Ureter (tissue), 1 donor: Measurements from ENCODE around the gene AKT2. TPM values are rescaled to one million over a fixed set of nuclear protein-coding genes. Genes with fewer than 3 reads are reported as not detected.
"Not testable (repeated sequence)": the region's sequence is repeated elsewhere in the genome, so short reads cannot be mapped to it uniquely, and the experiment has no call there.

Source experiments
- DNase-seq: peaks from one replicate; pipeline ENCODE4 v3.0.0-alpha.2; 2020; ENCODE audit warnings: low spot score
- total RNA-seq: library from RNA; stranded (reverse); gene quantifications from one replicate; pipeline ENCODE4 v1.2.4, GENCODE V29; 2023
- donor health status: DM: yes; HTN: yes; CAD: no.

The AKT2 gene
- total RNA-seq, 1 donor from 2014 or later = 128 TPM

DNA sequence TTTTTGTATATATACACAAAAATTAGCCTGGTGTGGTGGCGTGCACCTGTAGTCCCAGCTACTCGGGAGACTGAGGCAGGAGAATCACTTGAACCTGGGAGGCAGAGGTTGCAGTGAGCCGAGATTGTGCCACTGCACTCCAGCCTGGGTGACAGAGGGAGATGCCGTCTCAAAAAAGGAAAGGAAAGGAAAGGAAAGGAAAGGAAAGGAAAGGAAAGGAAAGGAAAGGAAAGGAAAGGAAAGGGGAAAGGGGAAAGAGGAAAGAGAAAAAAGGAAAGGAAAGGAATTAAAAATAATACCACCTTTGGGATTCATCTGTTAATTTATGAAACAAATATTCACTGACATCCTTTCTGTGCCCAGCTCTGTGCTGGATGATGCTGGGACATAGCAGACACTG lies 66.1 kb downstream of the AKT2 start:
- DNase-seq = not testable (repeated sequence)

DNA sequence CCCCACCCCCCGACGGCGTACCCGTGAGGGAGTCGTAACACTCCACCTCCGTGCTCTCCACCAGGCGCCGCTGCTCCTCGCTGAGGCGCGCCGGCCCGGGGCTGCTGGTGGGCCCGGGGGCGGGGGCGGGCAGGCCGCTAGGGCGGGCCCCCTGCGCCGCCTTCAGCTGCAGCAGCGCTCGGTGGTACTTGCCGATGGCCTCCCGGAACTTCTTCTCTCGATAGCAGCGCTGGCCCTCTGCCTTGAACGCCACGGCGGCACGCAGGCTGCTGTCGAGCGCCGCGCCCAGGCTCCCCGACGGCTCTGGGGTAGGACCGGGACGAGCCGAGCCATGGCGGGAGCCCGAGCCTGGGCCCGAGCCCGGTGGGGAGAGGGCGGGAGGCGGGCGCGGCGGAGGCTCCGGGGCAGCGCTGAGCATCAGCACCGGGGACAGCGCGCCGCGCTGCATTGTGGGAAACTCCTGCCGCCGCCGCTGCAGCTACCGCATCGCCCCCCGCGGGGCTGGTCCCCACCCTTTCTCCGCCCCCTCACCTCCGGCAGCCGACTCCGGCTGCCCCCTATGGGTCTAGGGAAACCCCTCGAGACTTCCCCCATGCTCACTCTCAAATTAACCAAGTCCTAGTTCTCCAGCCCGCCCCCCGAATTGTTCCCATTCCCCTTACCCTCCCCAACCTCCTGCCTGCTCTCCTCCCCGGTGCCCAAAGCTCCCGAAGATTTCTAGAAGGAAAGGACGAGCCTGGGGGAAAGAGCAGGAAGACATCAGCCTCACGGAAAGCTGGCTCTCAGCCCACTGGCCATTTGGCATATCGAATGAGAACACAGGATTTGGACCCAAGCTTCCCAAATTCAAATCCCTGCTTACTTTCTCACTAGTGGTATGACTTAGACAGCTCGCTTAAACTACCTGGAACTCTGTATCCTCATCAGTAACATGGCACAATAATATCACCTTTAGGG lies 66.9 kb downstream of the AKT2 start, which contains the start of gene TTC9B:
TSS of gene TTC9B (minus strand) at position 451 of the 957 bp plus-strand sequence. CDS start at position 448, 3 bp downstream.
- no peak for DNase-seq

DNA sequence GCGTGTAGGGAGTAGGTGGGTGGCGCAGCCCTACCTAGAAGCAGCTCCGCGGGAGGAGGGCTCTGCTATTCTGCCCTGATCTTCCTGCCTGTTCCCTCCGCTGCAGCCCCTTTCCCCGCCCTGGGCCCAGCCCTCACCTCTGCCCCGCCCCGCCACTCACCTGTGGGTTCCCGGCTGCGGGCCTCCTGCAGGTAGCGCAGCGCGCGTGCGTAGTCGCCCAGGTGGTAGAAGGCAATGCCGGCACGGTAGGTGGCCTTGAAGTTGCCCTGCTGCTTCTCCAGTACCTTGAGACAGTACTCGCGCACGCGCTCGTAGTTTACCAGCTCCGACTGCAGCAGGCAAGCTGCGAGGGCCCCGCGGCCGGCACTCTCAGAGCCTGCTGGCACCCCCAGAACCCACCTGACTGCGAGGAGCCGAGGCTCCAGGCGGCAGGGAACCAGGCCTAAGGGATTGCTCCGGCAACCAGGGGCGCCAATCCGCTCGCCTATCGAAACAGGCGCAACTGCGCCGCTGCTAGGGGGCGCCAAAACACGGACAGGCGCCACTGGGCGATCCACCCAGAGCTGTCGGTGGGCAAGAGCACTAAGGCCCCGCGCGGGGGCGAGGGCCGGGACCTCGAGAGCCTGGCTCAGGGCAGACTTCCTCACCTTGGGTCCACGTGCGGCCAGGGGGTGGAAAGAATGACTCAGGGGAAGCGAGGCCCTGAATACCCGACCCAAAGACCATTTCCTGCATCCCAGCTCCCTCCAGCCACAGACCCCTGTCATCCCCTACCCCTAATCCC lies 67.9 kb downstream of the AKT2 start:
- DNase-seq = no peak

DNA sequence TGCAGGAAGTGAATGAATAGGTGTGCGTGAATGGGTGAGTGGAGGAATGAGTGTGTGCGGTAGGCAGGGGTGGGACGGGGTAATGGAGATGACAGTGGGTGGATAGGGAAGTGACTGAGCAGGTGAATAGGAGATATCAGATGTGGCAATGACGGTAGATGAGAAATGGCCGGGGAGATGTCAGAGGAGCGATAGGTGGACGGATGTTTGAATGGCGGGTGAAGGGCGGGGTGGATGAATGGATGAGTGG lies 68.4 kb downstream of the AKT2 start:
- DNase-seq = no peak

DNA sequence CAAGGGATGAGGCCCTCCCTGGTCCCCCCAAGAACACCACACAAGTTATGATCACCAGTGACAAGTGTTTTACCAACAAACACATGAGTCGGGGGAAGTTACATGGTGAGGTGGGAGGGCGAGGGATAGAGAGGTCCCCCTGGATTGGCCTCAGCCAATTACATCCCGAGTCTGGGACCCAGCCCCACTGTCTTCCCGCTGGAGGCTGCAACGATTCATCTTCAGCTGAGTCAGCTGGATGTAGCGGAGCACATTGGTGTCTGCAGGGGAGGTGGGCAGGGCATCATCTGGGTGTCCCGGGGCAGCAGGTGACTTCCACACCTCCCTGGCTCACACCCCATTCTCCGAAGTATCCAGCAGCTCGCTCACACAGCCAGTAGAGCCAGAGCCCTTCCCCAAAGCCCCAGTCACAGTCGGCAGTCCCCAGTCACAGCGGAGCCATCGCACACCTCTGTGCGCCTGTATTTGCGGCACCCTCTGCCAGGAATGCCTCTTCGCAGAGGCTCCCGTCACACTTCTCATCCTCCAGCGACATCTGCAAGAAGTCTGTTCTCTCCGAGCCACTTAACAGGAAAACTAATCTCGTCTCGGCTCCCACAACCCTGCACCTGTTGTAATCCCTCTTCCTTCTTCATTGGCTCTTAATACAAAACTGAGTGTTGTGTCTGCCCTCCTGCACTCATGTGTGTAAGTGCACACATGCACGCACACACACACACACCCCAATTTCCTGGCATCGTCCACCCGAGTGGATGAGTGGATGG lies 69.0 kb downstream of the AKT2 start:
- DNase-seq = no peak

DNA sequence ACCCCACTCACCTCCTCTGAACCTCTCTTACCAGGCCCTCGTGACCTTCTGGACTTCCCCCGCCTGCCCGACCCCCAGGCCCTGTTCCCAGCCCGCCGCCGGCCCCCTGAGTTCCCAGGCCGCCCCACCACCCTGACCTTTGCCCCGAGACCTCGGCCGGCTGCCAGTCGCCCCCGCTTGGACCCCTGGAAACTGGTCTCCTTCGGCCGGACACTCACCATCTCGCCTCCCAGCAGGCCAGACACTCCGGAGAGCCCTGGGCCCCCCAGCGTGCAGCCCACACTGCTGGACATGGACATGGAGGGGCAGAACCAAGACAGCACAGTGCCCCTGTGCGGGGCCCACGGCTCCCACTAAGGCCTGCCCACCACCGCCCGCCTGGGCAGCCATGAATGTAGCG lies 70.2 kb downstream of the AKT2 start:
- DNase-seq = no peak

DNA sequence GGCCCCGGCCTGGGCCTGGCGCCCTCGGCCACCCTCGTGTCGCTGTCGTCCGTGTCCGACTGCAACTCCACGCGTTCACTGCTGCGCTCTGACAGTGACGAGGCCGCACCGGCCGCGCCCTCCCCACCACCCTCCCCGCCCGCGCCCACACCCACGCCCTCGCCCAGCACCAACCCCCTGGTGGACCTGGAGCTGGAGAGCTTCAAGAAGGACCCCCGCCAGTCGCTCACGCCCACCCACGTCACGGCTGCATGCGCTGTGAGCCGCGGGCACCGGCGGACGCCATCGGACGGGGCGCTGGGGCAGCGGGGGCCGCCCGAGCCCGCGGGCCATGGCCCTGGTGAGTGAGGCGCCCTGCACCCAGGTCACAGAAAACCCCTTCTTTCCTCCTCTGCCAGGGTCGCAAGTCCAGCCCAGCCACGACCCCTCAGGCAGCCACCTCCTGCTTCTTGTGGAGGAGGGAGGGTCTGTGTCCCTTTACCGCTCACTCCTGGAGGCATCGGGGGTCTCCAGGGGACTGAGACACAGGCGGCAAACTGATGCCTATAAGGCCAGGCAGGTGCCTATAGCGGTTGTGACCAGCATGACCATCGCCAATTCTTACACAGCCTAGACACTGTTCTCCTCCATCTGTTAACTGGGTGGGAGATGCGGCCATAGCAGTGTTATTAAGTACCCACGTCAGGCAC lies 71.1 kb downstream of the AKT2 start:
- DNase-seq = no peak

DNA sequence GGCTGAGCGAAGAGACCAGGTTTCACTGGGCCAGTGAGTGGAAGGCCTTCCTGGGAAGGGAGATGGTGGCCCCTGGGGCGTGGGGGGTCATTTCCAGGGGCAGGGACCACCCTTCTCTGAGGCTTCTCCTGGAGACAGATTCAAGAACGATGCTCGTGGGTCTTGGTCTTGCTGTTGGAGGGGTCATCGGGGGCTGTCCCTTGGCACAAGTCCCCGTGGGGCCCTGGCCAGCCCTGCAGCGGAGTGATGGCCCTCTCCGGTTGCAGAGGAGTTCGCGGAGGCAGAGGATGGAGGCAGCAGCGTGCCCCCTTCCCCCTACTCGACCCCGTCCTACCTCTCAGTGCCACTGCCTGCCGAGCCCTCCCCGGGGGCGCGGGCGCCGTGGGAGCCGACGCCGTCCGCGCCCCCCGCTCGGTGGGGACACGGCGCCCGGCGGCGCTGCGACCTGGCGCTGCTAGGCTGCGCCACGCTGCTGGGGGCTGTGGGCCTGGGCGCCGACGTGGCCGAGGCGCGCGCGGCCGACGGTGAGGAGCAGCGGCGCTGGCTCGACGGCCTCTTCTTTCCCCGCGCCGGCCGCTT lies 71.8 kb downstream of the AKT2 start:
- DNase-seq = no peak

DNA sequence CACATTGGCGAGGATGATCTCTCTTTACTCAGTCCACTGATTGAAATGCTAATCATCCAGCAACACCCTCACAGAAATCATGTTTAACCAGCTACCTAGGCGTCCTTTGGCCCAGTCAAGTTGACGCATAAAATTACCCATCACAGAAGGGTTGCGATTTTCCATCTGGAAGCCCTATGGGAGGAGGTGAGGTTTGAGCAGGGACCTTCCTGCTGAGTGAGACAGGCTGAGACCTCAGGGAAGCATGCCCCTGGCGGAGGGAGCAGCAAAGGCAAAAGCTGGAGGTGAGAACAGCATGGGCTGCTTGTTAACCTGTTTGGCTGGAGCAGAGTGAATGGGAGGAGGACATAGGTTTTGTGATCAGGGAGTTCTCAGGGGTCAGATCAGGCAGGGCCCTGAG lies 74.3 kb downstream of the AKT2 start:
- no peak for DNase-seq

DNA sequence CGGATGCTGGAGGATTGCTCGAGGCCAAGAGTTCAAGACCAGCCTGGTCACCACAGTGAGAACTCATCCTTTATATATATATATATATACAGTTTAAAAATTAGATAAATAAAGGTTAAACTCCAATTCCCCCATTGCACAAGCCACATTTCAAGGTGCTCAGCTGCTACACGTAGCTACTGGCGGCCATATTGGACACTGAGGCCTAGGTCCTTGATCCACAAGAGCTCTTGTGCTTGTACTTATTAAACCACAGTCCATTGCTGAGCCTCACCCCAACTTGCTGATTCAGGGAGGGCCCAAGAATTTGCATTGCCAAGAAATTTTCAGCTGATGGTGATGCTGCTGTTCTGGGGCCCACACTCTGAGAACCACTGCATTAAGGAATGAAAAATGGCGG lies 76.5 kb downstream of the AKT2 start:
- no peak for DNase-seq

DNA sequence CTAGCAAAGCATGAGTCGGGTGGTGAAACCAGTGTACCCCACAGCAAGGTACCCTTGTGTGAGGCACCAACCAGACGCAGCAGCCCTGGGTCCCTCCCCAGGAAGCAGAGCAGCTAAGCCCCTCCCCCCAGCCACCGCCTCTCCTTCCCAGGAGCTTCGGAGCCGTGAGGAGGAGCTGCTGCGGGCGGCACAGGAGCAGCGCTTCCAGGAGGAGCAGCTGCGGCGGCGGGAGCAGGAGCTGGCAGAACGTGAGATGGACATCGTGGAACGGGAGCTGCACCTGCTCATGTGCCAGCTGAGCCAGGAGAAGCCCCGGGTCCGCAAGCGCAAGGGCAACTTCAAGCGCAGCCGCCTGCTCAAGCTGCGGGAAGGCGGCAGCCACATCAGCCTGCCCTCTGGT lies 79.4 kb downstream of the AKT2 start:
- DNase-seq = no peak

DNA sequence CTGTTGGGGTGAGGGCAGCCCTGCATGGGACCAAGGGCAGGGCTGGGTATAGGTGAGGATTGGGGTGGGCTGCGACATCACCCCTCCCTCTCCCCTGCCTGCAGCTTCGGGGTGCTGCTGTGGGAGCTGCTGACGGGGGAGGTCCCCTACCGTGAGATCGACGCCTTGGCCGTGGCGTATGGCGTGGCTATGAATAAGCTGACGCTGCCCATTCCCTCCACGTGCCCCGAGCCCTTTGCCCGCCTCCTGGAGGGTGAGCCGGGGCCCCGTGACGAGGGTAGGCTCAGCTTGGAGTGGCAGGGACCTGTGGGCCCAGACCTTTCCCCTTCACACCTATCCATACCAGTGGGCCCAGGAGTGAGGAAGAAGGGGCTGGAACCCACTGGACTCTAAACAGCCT lies 80.8 kb downstream of the AKT2 start:
- no peak for DNase-seq

DNA sequence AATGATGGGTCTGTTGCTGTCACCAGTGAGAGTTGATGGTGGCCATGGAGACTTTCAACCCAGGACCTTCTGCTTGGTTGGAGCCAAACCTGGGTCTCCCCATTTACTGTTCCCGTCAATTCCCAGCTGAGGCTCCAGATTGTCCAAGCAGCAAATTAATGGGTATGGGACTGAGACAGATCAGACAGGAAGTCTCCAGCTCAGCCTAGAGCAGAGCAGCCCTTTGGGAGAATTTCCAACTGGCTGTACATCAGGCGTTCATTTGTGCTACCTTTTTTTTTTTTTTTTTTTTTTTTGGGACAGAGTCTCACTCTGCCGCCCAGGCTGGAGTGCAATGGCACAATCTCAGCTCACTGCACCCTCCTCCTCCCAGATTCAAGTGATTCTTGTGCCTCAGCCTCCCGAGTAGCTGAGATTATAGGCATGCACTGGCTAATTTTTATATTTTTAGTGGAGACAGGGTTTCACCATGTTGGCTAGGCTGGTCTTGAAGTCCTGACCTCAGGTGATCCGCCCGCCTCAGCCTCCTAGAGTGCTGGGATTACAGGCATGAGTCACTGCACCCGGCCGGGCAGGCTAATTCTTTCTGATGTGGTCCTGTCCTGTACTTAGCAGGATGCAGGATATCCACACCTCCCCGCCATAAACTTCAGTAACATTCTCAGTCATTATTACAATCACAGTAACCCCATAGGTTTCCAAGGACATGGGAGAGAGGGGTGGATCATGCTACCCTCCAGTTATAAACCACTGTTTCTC lies 84.6 kb downstream of the AKT2 start:
- no peak for DNase-seq

DNA sequence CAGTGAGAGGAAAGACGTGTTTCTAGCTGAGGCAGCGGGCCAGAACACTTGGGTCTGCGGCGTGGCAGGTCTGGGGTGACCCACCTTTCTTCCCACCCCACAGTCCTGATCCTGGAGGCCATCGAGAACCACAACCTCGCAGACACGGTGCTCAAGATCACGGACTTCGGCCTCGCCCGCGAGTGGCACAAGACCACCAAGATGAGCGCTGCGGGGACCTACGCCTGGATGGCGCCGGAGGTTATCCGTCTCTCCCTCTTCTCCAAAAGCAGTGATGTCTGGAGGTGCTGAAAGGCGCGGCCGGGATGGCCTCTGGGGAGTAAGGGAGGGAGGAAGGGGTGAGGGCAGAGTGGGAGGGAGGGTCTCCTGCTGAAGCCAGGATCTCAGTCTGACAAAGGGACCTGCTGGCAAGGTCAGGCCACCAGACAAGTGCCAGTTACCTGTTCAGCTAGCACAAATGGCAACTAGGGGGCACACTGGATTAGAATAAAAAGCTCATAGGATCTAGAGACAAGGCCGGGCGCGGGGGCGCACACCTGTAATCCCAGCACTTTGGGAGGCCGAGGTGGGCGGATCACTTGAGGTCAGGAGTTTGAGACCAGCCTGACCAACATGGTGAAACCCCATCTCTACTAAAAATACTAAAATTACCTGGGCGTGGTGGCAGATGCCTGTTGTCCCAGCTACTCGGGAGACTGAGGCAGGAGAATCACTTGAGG lies 86.7 kb downstream of the AKT2 start:
- no peak for DNase-seq

DNA sequence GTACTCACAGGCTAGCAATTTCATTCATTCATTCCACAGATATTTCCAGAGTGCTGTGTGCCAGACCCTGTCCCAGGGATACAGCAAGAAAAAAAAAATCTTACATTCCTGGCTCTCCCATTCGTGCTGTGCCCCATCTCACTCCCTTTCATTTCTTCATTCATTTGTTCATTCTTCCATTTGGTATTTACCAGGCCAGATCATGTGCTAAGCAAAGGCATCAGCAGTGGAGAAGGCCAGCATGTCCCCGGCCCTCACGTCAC lies 91.6 kb downstream of the AKT2 start:
- no peak for DNase-seq

DNA sequence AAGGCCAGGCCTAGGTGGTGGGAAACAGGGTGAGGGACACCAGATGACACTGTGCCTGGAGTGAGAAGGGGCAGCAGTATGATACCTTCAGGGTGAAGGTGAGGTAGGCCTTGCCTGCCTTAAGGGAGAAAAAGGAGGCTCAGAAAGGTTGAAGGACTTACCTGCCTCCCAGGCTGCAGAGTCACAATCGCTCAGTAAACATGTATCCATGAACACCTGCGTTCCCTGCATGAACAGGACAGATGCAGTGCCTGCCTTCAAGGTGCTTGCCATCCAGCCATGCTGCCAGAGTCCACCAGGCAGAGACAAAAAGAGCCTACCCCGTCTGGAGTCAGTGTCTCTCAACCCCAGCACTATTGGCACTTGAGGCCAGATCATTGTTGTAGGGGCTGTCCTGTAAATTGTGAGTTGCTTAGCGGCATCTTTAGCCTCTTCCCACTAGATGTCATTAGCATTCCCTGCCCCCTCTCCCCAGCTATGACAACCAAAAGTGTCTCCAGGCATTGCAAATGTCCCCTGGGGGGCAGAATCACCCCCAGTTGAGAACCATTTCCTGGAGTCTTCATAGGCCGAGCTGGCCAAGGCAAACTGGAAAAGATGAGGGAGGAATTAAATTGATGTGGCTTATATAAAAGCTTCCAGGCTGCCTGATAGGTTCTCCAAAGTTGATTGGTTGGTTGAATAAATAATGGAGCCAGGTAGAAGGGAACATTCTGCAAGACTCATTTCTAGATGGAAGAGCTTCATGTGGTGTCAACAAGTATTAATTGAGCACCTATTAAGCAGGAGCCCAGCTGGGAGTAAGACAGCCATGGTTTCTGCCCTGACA lies 92.2 kb downstream of the AKT2 start:
- no peak for DNase-seq

DNA sequence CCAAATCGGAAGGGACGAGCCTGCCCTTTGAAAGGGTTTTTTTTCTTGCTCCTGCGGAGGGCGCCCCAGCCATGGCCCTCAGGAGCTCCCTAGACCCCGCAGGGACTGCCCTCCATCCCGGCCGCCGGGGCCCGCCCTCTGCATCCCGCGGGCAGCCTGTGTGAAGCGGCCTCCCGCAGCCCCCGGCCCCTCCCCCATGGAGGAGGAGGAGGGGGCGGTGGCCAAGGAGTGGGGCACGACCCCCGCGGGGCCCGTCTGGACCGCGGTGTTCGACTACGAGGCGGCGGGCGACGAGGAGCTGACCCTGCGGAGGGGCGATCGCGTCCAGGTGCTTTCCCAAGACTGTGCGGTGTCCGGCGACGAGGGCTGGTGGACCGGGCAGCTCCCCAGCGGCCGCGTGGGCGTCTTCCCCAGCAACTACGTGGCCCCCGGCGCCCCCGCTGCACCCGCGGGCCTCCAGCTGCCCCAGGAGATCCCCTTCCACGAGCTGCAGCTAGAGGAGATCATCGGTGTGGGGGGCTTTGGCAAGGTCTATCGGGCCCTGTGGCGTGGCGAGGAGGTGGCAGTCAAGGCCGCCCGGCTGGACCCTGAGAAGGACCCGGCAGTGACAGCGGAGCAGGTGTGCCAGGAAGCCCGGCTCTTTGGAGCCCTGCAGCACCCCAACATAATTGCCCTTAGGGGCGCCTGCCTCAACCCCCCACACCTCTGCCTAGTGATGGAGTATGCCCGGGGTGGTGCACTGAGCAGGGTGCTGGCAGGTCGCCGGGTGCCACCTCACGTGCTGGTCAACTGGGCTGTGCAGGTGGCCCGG lies 93.1 kb downstream of the AKT2 start:
- DNase-seq = no peak
